ENCODE data around the gene NHLRC4. TPM values are rescaled to one million over a fixed set of nuclear protein-coding genes. Genes with fewer than 3 reads are reported as not detected.

The NHLRC4 gene
- polyA plus RNA-seq, 1 of the 3 experiments (the other 2 are of a cell fraction): 0.69 TPM

DNA sequence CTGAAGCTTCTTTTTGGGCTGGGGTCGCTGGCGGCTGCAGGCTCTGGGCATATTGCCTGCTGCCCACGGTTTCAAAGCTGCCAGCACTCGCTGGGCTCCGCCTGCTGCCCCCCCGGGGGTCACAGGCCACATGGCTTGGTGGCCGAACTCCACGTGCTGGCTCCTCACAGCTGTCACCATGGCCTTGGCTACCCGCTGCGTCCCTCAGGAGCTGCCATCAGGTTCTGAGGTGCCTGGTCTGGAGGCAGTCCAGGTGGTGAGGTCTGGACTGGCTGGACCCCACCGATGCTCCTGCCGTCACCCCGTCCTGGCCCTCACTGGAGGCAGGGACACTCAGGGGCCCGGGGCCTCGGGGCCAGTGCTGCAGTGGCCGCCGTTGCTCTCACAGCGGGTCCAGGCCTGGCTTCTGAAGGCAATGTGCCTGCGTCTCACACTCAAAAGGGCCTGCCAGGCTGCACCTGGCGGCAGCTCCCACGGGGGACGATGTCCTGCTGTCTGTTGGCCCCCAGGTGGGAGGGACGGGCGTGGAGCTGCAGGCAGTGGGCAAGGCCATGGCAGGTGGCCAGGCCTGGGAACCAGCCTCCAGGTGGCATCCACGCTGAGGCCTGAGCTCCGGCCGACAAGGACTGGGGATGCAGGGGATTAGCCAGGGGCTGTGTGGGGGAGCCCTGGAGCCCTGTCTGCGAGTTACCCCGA, 26.0 kb upstream of the NHLRC4 start:
- no peak for DNase-seq
- H3K27me3 ChIP-seq (ENCODE audit: insufficient read depth): no peaks in the 10 kb centered on the region
- peaks cover 80% of the 10 kb centered on the region for H3K79me2 ChIP-seq (ENCODE audit: insufficient read depth)
- 98% methylated on average over 8 of the region's 29 CpGs for WGBS (ENCODE audit: low lambda C conversion rate)
- TF ChIP-seq TAF1 (IDR thresholded peaks at IDR 0.05; ENCODE audit: borderline replicate concordance, low read depth, low read length): no peak
- TF ChIP-seq, protein P1, sequence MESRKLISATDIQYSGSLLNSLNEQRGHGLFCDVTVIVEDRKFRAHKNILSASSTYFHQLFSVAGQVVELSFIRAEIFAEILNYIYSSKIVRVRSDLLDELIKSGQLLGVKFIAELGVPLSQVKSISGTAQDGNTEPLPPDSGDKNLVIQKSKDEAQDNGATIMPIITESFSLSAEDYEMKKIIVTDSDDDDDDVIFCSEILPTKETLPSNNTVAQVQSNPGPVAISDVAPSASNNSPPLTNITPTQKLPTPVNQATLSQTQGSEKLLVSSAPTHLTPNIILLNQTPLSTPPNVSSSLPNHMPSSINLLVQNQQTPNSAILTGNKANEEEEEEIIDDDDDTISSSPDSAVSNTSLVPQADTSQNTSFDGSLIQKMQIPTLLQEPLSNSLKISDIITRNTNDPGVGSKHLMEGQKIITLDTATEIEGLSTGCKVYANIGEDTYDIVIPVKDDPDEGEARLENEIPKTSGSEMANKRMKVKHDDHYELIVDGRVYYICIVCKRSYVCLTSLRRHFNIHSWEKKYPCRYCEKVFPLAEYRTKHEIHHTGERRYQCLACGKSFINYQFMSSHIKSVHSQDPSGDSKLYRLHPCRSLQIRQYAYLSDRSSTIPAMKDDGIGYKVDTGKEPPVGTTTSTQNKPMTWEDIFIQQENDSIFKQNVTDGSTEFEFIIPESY (IDR thresholded peaks at IDR 0.05; ENCODE audit: borderline replicate concordance, low read depth): no peak
- no peak for TF ChIP-seq MAX (IDR thresholded peaks at IDR 0.05; ENCODE audit: low read depth)
- no peak for TF ChIP-seq USF2 (IDR thresholded peaks at IDR 0.05; ENCODE audit: borderline replicate concordance, low read depth, low read length)
- TF ChIP-seq ELF1 (IDR thresholded peaks at IDR 0.05): no peak
- no peak for TF ChIP-seq FOSL2 (IDR thresholded peaks at IDR 0.05; ENCODE audit: borderline replicate concordance, low read depth)
- TF ChIP-seq NFIC (IDR thresholded peaks at IDR 0.05; ENCODE audit: borderline replicate concordance): no peak
- TF ChIP-seq CTCF (IDR thresholded peaks at IDR 0.05): no peak
- TF ChIP-seq FOXM1 (IDR thresholded peaks at IDR 0.05; ENCODE audit: low read depth): no peak
- TF ChIP-seq SIN3A (IDR thresholded peaks at IDR 0.05; ENCODE audit: borderline replicate concordance, low read depth, low read length): no peak
- TF ChIP-seq TCF12 (IDR thresholded peaks at IDR 0.05): no peak
- TF ChIP-seq, protein P2, sequence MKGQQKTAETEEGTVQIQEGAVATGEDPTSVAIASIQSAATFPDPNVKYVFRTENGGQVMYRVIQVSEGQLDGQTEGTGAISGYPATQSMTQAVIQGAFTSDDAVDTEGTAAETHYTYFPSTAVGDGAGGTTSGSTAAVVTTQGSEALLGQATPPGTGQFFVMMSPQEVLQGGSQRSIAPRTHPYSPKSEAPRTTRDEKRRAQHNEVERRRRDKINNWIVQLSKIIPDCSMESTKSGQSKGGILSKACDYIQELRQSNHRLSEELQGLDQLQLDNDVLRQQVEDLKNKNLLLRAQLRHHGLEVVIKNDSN (IDR thresholded peaks at IDR 0.05; ENCODE audit: borderline replicate concordance, low read depth): no peak
- no peak for TF ChIP-seq RXRA (IDR thresholded peaks at IDR 0.05; ENCODE audit: borderline replicate concordance, low read depth)
- TF ChIP-seq MXI1 (IDR thresholded peaks at IDR 0.05; ENCODE audit: low read depth, low read length): no peak
- TF ChIP-seq FOXJ3 (CRISPR knock-in tag; IDR thresholded peaks at IDR 0.05): no peak
- TF ChIP-seq, protein P3, sequence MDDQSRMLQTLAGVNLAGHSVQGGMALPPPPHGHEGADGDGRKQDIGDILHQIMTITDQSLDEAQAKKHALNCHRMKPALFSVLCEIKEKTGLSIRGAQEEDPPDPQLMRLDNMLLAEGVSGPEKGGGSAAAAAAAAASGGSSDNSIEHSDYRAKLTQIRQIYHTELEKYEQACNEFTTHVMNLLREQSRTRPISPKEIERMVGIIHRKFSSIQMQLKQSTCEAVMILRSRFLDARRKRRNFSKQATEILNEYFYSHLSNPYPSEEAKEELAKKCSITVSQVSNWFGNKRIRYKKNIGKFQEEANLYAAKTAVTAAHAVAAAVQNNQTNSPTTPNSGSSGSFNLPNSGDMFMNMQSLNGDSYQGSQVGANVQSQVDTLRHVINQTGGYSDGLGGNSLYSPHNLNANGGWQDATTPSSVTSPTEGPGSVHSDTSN (IDR thresholded peaks at IDR 0.05): no peak
- TF ChIP-seq REST (IDR thresholded peaks at IDR 0.05; ENCODE audit: low read depth, low read length): no peak
- no peak for TF ChIP-seq IRF3 (IDR thresholded peaks at IDR 0.05; ENCODE audit: low read depth, low read length)
- no peak for TF ChIP-seq NRF1 (IDR thresholded peaks at IDR 0.05; ENCODE audit: low read depth, low read length)
- TF ChIP-seq TEAD4 (IDR thresholded peaks at IDR 0.05; ENCODE audit: borderline replicate concordance, insufficient read depth): no peak
- H3K4me3 ChIP-seq (ENCODE audit: low read depth in 2 of 2, low read length in 1 of 2): no peak overlapping the region
- no peaks in the 10 kb centered on the region for H3K9me3 ChIP-seq
- ChIA-PET CTCF (interaction anchor here (1.2 kb wide), 1 partner anchor 12 kb away, joined by 3 read pairs; no protein-coding TSS in a partner anchor), POLR2A (no interaction called here)
- no peak overlapping the region for H2AFZ ChIP-seq (ENCODE audit: low read depth)
- peaks cover 26% of the 10 kb centered on the region; the same call in 1 of the 2 replicates for H4K20me1 ChIP-seq (ENCODE audit: insufficient read depth)
- no peak overlapping the region for H3K4me2 ChIP-seq
- no peak overlapping the region; a peak in 1 of 4 replicates for H3K27ac ChIP-seq (ENCODE audit: low read depth in 2 of 2, low read length in 1 of 2)
- H3K9me2 ChIP-seq: no peaks in the 10 kb centered on the region
- no peak overlapping the region for H3K9ac ChIP-seq
- H3F3A ChIP-seq (replicated peaks; ENCODE audit: insufficient read depth): no peaks in the 10 kb centered on the region
- H3K36me3 ChIP-seq (replicated peaks in 1 of 2; ENCODE audit: control insufficient read depth in 1 of 2, insufficient read depth in 2 of 2, low read length in 1 of 2): peaks cover 0 to 27% of the 10 kb centered on the region in 2 experiments
- peaks cover 0 to 5% of the 10 kb centered on the region in 2 experiments; a peak in 1 of 4 replicates for H3K4me1 ChIP-seq (ENCODE audit: control insufficient read depth in 1 of 2, insufficient read depth in 2 of 2, low read depth in 1 of 2, low read length in 1 of 2)
